Measurements from ENCODE around the gene SPIN3.

SPIN3 gene

DNA sequence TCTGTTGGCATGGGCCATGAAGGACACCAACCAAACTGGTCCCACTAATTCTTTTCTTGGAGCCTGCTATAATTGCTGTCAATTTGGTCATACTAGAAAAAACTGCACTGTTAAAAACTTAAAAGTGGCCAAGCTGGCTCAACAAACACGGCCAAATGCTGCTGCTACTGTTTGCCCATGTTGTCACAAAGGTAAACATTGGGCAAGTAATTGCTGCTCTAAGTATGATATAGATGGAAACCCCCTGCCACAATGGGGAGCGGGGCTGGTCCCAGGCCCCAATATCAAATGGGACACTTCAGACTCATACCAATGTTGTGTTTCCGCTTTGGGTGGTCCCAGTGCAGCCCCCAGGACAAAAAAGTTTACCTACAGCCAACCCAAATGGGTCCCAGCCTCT, 52.1 kb downstream of the SPIN3 start:
- TF ChIP-seq, protein P1, sequence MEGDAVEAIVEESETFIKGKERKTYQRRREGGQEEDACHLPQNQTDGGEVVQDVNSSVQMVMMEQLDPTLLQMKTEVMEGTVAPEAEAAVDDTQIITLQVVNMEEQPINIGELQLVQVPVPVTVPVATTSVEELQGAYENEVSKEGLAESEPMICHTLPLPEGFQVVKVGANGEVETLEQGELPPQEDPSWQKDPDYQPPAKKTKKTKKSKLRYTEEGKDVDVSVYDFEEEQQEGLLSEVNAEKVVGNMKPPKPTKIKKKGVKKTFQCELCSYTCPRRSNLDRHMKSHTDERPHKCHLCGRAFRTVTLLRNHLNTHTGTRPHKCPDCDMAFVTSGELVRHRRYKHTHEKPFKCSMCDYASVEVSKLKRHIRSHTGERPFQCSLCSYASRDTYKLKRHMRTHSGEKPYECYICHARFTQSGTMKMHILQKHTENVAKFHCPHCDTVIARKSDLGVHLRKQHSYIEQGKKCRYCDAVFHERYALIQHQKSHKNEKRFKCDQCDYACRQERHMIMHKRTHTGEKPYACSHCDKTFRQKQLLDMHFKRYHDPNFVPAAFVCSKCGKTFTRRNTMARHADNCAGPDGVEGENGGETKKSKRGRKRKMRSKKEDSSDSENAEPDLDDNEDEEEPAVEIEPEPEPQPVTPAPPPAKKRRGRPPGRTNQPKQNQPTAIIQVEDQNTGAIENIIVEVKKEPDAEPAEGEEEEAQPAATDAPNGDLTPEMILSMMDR (IDR thresholded peaks at IDR 0.05; ENCODE audit: low read depth, low read length), result no peak
- DNase-seq (ENCODE audit: low read depth in 2 of 2), result no peak
- no peak overlapping the region for H3K4me3 ChIP-seq (replicated peaks in 1 of 2; ENCODE audit: low read depth in 2 of 2, low read length in 2 of 2)
